Common myeloid progenitor, CD34-positive (primary cell): Measurements from ENCODE around the gene LCNL1.

Experiments
- CTCF ChIA-PET: fragments of 350-600 bp; sonication (Branson Sonifier 250); formaldehyde crosslinking; loops from one replicate; lab custom pipeline; 2021; ENCODE audit warnings: antibody characterized with exemption; lab: Charles Lee
- POLR2A ChIA-PET: fragments of 350-600 bp; sonication (Branson Sonifier 250); formaldehyde crosslinking; loops from one replicate; lab custom pipeline; 2021; ENCODE audit warnings: antibody characterized with exemption; lab: Charles Lee
- DNase-seq, 3 donors: peaks; one replicate each; pipeline versions ENCODE4 v3.0.0 to v3.0.0-alpha.2; 2013
- H3K27ac ChIP-seq, 2 experiments: 1 replicate in 1 of 2; 2 replicates in 1 of 2; pipeline ENCODE4 v1.7.0; 2013; ENCODE audit warnings: inconsistent platforms in 2 of 2, low read length in 2 of 2, mild to moderate bottlenecking in 2 of 2, low read depth in 1 of 2, moderate library complexity in 1 of 2; ENCODE audit not compliant: severe bottlenecking in 2 of 2, insufficient read depth in 1 of 2, poor library complexity in 1 of 2
- H3K27me3 ChIP-seq, 5 experiments: replicated peaks in 2 of 5; 1 replicate in 3 of 5; 2 replicates in 2 of 5; pipeline versions ENCODE4 v1.6.1 to v1.7.0; 2013; ENCODE audit warnings: low read length in 4 of 5, mild to moderate bottlenecking in 2 of 5, moderate library complexity in 2 of 5, inconsistent platforms in 1 of 5; ENCODE audit not compliant: insufficient read depth in 5 of 5, control insufficient read depth in 4 of 5
- H3K36me3 ChIP-seq, 4 experiments: 1 replicate in 2 of 4; 2 replicates in 2 of 4; pipeline versions ENCODE4 v1.6.1 to v1.7.0; 2013; ENCODE audit warnings: low read length in 3 of 4, control low read depth in 1 of 4, mild to moderate bottlenecking in 1 of 4; ENCODE audit not compliant: control insufficient read depth in 4 of 4, insufficient read depth in 4 of 4
- H3K4me1 ChIP-seq, 4 experiments: 1 replicate in 3 of 4; 2 replicates in 1 of 4; pipeline versions ENCODE4 v1.6.1 to v1.7.1; 2013; ENCODE audit warnings: low read length in 3 of 4, mild to moderate bottlenecking in 3 of 4, control low read depth in 1 of 4, inconsistent platforms in 1 of 4, moderate library complexity in 1 of 4; ENCODE audit not compliant: control insufficient read depth in 4 of 4, insufficient read depth in 4 of 4; ENCODE audit errors: control extremely low read depth in 1 of 4
- H3K4me3 ChIP-seq, 7 experiments: 1 replicate in 4 of 7; 2 replicates in 3 of 7; pipeline versions ENCODE4 v1.5.1 to v1.7.0; 2013; ENCODE audit warnings: mild to moderate bottlenecking in 7 of 7, low read length in 6 of 7, moderate library complexity in 6 of 7, inconsistent platforms in 2 of 7, low read depth in 2 of 7, control low read depth in 1 of 7; ENCODE audit not compliant: insufficient read depth in 4 of 7, control insufficient read depth in 1 of 7; ENCODE audit errors: extremely low read depth in 1 of 7
- H3K9me3 ChIP-seq, 5 experiments: 1 replicate in 4 of 5; 2 replicates in 1 of 5; pipeline versions ENCODE4 v1.6.1 to v1.7.1; 2013; ENCODE audit warnings: low read length in 4 of 5, mild to moderate bottlenecking in 2 of 5, inconsistent platforms in 1 of 5, low read depth in 1 of 5, moderate library complexity in 1 of 5; ENCODE audit not compliant: control insufficient read depth in 4 of 5, insufficient read depth in 2 of 5; ENCODE audit errors: control extremely low read depth in 1 of 5
- WGBS: methylation state at CpG from one replicate; pipeline ENCODE4 v1.1.5; 2013; ENCODE audit not compliant: insufficient coverage; 5-methylcytosine and 5-hydroxymethylcytosine counted together

Gene LCNL1

GRCh38 chr9:136991993-136992818 is 9.4 kb downstream of the LCNL1 start, which contains the start of gene PAXX:
Gene PAXX, plus strand, starts transcription at chr9:136992422. Its CDS starts 22 bp downstream, at chr9:136992444.
- Histone ChIP-seq H3K27me3 (peaks cover 0 to 41% (median 9%) of the 10 kb centered on the region in 5 experiments), H3K27ac (peak within 1 kb of the TSS in 1 of 2 experiments; percentile 64), H3K36me3 (peaks cover 0 to 15% (median 4%) of the 10 kb centered on the region in 4 experiments), H3K4me3 (peak within 1 kb of the TSS; percentile 42 to 79 (median 71)), H3K4me1 (peaks cover 0 to 41% (median 36%) of the 10 kb centered on the region in 4 experiments), H3K9me3 (no peaks in the 10 kb centered on the region)
- peak; percentile 87 to 92 (median 92) for DNase-seq
- under 1% methylated on average over 50 of the region's 92 CpGs for WGBS
- CTCF ChIA-PET: interaction anchor here (1.0 to 3.2 kb wide), 6 partner anchors 10 to 43 kb away, joined by 3 to 13 read pairs (median 6); partner anchors contain the start of gene ABCA2
- POLR2A ChIA-PET: interaction anchor here (0.8 to 1.7 kb wide), 2 partner anchors 13 to 16 kb away, joined by 3 to 5 read pairs; partner anchors contain the start of gene PTGDS

DNA sequence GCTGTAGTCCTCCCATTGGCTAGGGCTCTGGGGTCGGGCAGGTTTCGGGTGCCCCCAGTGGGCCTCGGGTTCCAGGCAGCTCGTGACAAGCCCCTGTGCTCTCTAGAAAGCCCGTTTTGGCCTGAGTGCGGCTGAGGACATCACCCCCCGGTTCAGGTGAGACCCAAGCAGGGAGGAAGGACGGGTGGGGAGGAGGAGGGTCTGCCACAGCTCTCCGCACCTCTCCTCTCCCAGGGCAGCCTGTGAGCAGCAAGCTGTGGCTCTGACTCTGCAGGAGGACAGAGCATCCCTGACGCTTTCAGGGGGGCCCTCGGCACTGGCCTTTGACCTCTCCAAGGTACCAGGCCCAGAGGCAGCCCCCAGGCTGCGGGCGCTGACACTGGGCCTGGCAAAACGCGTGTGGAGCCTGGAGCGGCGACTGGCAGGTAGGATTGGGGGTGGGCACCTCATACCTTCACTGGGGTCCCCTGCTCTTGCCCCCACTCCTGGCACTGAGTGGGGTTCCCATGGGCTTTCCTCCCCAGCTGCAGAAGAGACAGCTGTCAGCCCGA is 10.1 kb downstream of the LCNL1 start:
- no peak for DNase-seq
- peaks cover 0 to 15% (median 4%) of the 10 kb centered on the region in 4 experiments for H3K36me3 ChIP-seq
- peaks cover 0 to 43% (median 7%) of the 10 kb centered on the region in 5 experiments for H3K27me3 ChIP-seq
- peak overlapping the region; percentile 42 to 79 (median 71) for H3K4me3 ChIP-seq
- H3K9me3 ChIP-seq: no peaks in the 10 kb centered on the region
- ChIA-PET CTCF (interaction anchor here (1.0 to 3.2 kb wide), 8 partner anchors 9 to 42 kb away, joined by 3 to 13 read pairs (median 4); partner anchors contain the start of genes ABCA2 and LCNL1), POLR2A (interaction anchor here (0.6 to 1.7 kb wide), 3 partner anchors 14 to 171 kb away, joined by 3 to 5 read pairs (median 3); partner anchors contain the start of gene PTGDS)
- peak overlapping the region in 1 of 2 experiments; percentile 64 for H3K27ac ChIP-seq
- peaks cover 0 to 48% (median 43%) of the 10 kb centered on the region in 4 experiments for H3K4me1 ChIP-seq
- WGBS: 57% methylated on average over 15 of the region's 18 CpGs

GRCh38 chr9:136994180-136994887 is 11.5 kb downstream of the LCNL1 start:
- Histone ChIP-seq H3K27me3 (peaks cover 0 to 42% (median 3%) of the 10 kb centered on the region in 5 experiments), H3K4me1 (peaks cover 0 to 51% (median 48%) of the 10 kb centered on the region in 4 experiments), H3K4me3 (no peak overlapping the region), H3K9me3 (no peaks in the 10 kb centered on the region), H3K27ac (no peak overlapping the region), H3K36me3 (peaks cover 0 to 15% (median 4%) of the 10 kb centered on the region in 4 experiments)
- WGBS: 82% methylated on average over 54 of the region's 54 CpGs
- ChIA-PET CTCF (interaction anchor here (1.0 to 4.5 kb wide), 7 partner anchors 8 to 243 kb away, joined by 4 to 18 read pairs (median 4); no protein-coding TSS in a partner anchor), POLR2A (no interaction called here)
- no peak for DNase-seq

- Histone ChIP-seq H3K9me3 (no peaks in the 10 kb centered on the region), H3K4me3 (no peak overlapping the region), H3K27me3 (peaks cover 0 to 39% (median 3%) of the 10 kb centered on the region in 5 experiments), H3K4me1 (peaks cover 0 to 54% (median 50%) of the 10 kb centered on the region in 4 experiments), H3K36me3 (peaks cover 0 to 15% (median 4%) of the 10 kb centered on the region in 4 experiments), H3K27ac (no peak overlapping the region)
- CTCF ChIA-PET: interaction anchor here (1.0 to 4.5 kb wide), 5 partner anchors 31 to 48 kb away, joined by 3 to 18 read pairs (median 10); no protein-coding TSS in a partner anchor
- DNase-seq: peak in 1 of 3 donors; percentile 48
- 36% methylated on average over 36 of the region's 40 CpGs for WGBS
- POLR2A ChIA-PET: no interaction called here
Measured at GRCh38 chr9:136994888-136995230, 12.1 kb downstream of the LCNL1 start.

- CTCF ChIA-PET: interaction anchor here (1.0 to 4.5 kb wide), 8 partner anchors 20 to 48 kb away, joined by 3 to 18 read pairs (median 8); partner anchors contain the start of gene ABCA2
- Histone ChIP-seq H3K4me1 (peaks cover 0 to 59% (median 55%) of the 10 kb centered on the region in 4 experiments), H3K4me3 (no peak overlapping the region), H3K27me3 (peaks cover 0 to 34% (median 3%) of the 10 kb centered on the region in 5 experiments), H3K27ac (no peak overlapping the region), H3K9me3 (no peaks in the 10 kb centered on the region), H3K36me3 (peaks cover 0 to 15% (median 4%) of the 10 kb centered on the region in 4 experiments)
- POLR2A ChIA-PET: no interaction called here
- 51% methylated on average over 19 of the region's 30 CpGs for WGBS
- no peak for DNase-seq
Measured at GRCh38 chr9:136995362-136995761, 12.6 kb downstream of the LCNL1 start.

- no peaks in the 10 kb centered on the region for H3K9me3 ChIP-seq
- H3K4me1 ChIP-seq: peaks cover 0 to 63% (median 59%) of the 10 kb centered on the region in 4 experiments
- peak overlapping the region in 2 of 7 experiments; percentile 36 to 63 for H3K4me3 ChIP-seq
- 28% methylated on average over 4 of the region's 12 CpGs for WGBS
- ChIA-PET POLR2A (interaction anchor here (1.1 kb wide), 1 partner anchor 11 kb away, joined by 3 read pairs; no protein-coding TSS in a partner anchor), CTCF (interaction anchor here (0.6 to 4.5 kb wide), 11 partner anchors 9 to 173 kb away, joined by 3 to 18 read pairs (median 3); partner anchors contain the start of gene ABCA2)
- H3K27me3 ChIP-seq: peaks cover 0 to 34% (median 3%) of the 10 kb centered on the region in 5 experiments
- H3K36me3 ChIP-seq: peaks cover 0 to 15% (median 4%) of the 10 kb centered on the region in 4 experiments
- DNase-seq: no peak
- H3K27ac ChIP-seq: no peak overlapping the region
Measured at GRCh38 chr9:136995772-136996311, 13.0 kb downstream of the LCNL1 start.
